Suppressor macrophage treated with lipopolysaccharide for 1 hour (primary cell): ENCODE results near the gene KHSRP.

Experiments used
- DNase-seq, 3 donors: peaks; one replicate each; pipeline ENCODE4 v3.0.0-alpha.2; 2020 to 2022

Gene KHSRP, protein sequence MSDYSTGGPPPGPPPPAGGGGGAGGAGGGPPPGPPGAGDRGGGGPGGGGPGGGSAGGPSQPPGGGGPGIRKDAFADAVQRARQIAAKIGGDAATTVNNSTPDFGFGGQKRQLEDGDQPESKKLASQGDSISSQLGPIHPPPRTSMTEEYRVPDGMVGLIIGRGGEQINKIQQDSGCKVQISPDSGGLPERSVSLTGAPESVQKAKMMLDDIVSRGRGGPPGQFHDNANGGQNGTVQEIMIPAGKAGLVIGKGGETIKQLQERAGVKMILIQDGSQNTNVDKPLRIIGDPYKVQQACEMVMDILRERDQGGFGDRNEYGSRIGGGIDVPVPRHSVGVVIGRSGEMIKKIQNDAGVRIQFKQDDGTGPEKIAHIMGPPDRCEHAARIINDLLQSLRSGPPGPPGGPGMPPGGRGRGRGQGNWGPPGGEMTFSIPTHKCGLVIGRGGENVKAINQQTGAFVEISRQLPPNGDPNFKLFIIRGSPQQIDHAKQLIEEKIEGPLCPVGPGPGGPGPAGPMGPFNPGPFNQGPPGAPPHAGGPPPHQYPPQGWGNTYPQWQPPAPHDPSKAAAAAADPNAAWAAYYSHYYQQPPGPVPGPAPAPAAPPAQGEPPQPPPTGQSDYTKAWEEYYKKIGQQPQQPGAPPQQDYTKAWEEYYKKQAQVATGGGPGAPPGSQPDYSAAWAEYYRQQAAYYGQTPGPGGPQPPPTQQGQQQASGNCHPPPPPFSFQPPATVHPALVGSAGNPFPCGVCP

DNA sequence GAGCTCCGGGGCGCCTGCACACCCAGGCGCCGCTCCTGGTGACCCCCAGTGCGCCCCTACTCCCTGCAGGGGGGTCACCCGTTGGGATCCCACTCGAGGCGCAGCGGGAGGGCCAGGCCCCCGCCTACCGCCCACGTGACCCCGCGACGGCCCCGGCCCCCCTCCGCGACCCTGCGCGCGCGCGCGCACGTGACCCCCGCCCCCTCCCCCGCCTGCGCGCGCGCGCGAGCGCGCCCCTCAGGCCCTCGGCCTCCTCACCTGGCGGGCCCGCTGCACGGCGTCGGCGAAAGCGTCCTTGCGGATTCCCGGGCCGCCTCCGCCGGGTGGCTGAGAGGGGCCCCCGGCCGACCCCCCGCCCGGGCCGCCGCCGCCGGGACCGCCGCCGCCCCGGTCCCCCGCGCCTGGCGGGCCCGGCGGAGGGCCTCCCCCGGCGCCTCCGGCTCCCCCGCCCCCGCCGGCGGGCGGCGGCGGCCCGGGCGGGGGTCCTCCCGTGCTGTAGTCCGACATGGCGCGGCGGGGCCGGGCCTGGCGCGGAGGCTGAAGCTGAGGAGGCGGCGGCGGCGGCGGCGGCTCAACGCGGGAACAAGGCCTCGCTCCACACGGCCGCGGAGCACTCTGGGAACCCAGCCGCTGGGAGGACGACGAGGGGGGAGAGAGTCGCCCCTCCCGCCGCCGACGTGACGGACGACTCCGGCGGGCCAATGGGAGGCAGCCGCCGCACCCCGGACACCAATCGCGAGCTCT, at the start of gene KHSRP:
Gene KHSRP, minus strand, starts transcription at position 617 of the 744 bp plus-strand sequence. Its CDS starts 110 bp downstream, at position 507.
- peak in 2 of 3 donors; percentile 14 to 56 for DNase-seq

DNA sequence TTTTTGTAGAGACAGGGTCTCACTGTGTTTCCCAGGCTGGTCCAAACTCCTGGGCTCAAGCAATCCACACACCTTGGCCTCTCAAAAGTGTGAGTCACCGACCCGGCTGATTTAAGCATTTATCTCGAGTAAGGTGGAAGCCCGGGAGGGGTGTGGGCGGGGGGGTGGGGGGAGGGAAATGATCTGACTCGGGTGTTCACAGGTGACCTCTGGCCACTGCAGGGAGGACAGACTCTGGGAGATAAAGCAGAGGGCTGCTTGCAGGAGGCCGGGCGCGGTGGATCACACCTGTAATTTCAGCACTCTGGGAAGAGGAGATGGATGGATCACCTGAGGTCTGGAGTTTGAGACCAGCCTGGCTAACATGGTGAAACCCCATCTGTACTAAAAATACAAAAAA, 49.0 kb upstream of the KHSRP start:
- DNase-seq = no peak

DNA sequence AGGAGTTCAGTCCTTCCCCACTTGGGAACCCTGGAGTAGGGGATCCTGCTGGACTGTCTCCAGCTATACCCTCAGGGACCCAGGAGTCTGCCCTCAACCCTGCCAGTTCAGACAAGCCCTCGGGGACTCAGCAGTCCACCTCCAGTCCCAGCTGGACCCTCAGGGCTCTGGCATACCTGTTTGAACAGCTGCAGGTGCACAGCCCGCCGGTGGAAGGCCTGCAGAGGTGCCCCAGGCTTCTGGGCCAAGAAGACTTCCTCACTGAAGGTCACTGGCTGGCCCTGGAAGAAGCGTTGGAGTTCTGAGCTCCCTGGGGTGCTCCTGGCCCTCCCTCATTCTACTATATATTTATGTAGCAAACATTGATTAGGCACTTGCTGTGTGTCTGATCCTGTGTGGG, 48.1 kb upstream of the KHSRP start:
- DNase-seq = no peak

DNA sequence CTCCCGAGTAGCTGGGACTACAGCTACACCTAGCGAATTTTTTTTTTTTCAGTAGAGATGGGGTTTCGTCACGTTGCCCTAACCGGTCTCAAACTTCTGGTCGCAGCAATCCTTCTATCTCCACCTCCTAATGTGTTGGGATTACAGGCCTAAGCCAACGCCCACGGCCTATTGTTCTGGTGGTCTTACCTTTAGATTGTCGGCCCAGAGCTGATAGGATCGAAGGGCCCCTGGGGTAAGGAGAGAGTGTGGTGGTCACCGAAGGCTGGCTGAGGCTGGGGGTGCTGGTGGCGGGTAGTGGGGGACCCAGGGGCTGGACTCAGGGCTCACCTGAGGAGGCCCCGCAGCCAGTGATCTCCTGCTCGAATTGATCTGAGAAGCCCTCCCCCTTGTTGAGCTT, 46.5 kb upstream of the KHSRP start:
- no peak for DNase-seq

DNA sequence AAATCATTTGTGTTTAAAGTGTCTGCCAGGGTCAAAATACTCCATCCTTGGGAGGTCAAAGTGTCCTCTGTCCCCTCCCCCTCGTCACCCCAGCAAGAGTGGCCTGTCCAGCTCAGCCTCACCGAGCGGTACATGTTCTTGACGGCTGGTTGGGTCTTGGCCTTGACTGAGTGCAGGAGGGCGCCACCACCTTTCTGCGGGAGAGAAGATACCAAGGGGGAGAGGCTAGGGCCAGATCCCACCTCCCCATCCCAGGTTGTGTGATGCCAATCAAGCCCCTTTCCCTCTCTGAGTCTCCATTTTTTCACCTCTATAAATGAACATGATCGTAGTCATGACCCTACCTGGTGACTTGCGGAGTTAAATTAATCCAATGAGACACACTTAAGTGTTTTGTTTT, 45.6 kb upstream of the KHSRP start:
- no peak for DNase-seq

DNA sequence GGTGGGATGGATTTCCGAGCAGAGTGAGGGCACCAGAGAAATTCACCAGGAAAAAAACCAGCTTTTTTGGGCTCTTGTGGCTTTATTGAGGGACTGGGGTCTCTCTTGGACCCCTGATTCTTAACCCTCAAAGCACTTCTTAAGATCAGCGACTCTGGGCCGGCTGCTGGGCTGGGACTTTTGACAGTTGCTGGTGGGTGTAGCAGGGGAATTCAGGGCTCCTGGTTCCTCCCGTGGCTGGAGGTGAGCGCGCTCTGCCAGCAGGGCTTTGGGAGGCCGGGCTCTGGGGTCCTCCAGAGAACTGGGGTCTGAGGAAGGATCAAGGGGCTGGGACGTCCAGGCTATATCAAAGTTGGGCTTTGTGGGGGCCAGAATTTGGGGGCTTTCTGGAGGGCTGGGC, 42.8 kb upstream of the KHSRP start:
- DNase-seq = no peak

DNA sequence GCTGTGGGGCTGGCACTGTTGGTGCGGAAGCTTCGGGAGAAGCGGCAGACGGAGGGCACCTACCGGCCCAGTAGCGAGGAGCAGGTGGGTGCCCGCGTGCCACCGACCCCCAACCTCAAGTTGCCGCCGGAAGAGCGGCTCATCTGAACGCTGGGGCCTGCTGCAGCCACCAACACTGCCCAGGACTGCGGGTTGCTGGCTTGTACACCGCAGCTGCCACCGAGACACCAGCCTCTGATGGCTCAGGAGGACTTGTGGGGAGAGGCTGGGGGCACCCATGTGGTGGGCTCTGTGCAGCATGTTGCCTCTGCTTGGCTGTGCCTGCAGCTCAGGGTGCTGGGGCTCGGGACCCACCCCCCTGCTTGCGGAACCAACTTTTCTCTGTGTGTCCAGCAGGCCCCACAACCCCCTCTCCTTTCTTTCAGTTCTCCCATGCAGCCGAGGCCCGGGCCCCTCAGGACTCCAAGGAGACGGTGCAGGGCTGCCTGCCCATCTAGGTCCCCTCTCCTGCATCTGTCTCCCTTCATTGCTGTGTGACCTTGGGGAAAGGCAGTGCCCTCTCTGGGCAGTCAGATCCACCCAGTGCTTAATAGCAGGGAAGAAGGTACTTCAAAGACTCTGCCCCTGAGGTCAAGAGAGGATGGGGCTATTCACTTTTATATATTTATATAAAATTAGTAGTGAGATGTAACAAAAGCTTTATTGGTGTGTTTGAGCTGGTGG, 42.1 kb upstream of the KHSRP start:
- no peak for DNase-seq

DNA sequence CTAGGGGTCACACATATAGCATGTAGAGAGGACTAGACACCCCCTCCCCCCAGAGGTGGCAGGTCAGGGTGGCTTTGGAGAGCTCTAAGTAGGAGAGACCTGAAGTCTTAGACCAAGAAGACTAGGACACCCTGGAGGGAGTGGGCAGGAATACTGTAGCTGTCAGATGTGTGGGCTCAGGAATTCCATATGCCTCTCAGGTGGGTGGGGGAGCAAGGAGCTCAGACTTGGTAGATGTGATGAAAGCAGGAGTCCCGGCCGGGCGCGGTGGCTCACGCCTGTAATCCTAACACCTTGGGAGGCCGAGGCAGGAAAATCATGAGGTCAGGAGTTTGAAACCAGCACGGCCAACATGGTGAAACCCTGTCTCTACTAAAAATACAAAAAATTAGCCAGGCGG, 41.1 kb upstream of the KHSRP start:
- no peak for DNase-seq

DNA sequence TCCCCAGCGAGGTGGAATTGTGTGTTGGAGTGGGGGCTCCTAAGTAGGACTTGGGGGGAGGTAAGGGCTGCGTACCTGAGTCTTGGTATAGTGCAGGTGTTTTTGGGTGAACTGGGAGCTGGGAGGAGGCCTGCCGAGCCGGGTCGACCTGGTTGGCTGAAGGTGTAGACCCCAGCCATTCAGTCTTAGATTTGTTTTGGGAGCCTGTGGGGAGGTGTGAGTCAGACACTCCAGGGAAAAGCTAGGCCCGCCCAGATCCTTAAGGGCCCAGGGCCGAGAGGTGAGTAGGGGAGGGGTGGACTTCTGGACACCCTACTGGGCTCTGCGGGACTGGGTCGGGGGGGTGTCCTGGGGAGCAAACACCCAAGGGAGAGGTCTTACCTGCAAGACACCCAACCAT, 40.4 kb upstream of the KHSRP start:
- no peak for DNase-seq

DNA sequence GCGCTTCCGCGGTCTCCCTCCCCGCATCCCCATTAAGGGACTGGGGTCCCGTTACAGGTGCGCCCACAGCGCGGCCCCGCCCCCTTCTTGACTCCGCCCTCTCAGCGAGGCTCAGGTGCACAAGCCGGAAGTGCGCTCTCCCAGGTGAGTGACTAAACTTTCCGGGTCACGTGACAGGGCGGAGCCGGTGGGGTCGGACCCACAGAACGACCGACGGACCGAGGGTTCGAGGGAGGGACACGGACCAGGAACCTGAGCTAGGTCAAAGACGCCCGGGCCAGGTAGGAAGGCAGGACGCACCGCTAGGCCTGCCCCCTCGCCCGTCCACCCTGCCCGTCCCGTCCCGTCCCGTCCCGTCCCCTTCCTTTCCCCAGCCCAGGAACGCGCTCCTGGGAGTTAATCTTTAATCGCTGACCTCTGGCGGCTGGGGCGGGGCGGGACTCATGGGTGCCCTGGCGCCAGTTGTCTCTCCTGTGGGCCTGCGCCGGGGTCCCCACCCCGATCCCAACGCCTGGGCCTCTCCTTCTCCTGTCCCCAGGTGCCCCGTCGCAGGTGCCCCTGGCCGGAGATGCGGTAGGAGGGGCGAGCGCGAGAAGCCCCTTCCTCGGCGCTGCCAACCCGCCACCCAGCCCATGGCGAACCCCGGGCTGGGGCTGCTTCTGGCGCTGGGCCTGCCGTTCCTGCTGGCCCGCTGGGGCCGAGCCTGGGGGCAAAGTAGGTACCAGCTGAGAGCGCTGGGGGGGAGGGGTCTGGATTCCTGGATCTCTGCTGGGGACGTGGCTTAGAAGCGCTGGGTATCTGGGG, 39.7 kb upstream of the KHSRP start, which contains the start of gene CRB3:
Gene CRB3, plus strand, starts transcription at position 202 of the 804 bp plus-strand sequence. Its CDS starts 431 bp downstream, at position 633.
- DNase-seq = no peak

DNA sequence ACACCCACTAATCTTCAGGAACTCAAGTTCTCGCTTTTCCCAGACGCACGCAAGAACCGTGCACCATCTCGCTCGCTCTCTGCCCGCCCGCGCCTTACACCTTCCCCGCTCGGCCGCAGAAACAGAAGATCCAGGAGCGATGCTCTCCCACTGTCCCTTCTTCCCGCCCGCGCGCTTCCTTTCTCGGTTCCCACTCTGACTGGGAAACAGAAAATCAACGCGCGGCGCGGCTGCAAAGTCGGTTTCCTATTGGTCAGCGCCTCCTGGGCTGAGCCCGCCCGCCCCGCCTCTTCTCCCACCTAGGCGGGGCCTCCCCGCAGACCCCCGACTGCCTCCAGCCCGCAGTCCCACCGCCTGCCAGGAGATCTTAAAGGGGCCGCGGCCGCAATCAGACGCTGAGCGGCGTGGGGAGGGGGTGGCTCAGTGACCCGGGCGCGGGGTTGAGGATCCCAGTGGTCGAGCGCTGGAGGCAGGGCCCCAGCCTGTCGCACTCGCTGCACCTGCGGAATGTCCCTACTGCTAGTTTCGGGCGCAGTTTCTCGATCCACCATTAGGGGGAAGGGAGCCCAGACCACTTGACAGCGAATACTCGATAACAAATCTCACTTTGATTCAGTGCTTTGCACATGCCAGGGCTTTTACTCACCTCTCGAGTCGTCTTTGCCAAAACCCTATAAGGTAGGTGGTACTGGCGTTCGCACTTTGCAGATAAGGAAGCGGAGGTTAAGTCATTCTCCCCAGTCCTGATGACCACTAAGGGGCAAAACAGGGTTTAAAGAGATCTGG, 35.7 kb upstream of the KHSRP start:
- DNase-seq = peak; percentile 93 to 96 (median 94)

DNA sequence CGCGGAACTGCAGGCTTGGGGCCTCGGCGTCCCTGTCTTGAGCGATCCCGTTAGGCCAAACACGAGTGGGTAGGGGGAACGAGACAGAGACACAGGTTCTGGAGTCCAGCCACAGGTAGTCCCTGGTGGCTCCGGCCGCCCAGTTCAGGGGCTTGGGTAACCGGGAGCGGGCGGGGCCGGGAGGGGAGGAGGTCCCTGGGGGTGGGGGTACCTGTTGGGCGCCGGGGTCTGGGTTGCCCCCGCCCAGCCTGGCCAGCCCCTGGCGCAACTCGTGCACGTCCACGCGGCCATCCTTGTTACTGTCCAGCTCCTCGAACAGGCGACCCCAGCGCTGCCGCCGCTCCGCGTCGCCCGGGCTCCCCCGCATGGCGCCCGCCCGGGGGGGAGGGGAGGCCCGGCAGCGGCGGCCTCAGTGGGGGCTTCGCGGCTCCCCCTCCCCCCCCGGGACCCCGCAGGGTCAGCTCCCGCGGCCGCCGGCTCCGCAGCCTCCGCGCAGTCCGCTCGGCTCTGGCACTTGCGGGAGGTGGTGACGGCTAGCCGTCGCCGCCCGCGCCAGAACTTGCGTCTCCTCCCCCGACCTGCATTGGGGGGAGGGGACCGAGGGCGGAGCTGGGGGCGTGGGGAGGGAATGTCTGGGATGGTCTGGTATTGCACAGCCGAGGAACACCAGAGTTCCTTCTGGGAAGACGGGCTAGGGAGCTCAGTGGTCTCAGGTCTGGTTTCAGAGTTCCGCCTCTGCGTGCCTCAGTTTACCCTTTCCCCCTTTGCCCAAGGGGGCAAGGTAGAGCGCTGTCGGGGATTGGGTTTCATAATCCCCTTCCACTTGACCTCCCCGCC, 34.9 kb upstream of the KHSRP start, which contains the start of gene SLC25A23:
Gene SLC25A23, minus strand, starts transcription at position 531 of the 837 bp plus-strand sequence. Its CDS starts 164 bp downstream, at position 367.
- DNase-seq = peak; percentile 39 to 68 (median 47)

DNA sequence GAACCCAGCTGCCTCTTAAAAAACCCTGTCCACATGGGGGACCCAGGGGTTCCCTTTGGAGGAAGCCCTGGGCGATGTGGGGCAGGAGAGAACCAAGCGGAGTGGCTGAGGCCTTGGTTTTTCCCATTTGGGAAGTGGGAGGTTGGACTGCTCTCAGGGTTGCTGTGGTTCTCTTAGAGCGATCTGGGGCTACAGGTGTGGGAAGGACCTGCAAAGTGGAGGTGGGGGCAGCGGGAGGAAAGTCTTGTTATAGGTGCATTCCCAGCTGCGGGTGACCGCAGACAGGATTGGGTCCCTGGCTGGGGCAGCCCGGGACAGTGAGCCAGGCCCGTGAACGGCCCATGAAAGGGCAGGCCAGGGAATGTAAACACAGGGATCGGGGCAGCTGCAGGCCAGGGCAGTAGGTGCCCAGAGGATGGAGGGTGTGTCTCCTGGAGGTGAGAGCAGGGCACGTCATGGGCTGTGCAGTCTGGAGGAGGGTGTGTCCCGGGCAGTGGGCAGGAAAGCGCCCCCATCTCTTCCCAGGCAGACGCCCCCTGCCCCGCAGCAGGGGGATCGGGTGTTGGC, 34.2 kb upstream of the KHSRP start:
- DNase-seq = no peak

DNA sequence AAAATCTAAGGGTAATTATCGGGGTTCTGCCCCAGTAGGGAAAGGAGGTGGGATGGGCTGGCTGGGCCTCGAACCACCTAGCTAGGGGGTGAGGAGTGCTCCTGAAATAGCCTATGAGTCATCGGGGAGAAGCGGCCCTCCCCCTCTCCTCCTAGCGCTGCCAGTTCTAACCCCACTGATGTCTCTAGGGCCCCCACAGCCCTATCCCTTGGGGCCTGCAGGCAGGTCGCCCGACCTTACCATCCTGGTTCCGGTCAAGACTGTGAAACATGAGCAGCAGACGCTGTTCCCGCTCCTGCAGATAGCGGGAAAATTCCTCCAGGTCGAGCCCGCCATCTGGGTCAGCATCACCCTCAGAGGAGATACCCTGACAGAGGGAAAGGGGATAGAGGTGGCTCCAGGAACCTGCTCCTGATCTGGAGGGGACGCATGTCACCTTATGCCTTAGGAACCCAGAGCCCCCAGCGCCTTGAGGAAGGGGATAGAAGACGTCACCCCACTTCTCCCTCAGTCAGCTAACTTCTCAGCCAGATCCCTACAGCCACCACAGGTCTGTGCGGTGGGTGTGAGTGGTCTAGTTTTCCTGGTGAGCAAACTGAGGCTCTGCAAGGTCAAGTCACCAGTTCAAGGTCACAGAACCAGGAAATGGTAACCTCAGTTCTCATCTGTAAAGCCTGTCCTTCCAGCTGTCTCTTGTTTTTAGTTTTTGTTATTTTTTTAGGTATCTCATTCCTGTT, 33.5 kb upstream of the KHSRP start:
- DNase-seq = no peak

DNA sequence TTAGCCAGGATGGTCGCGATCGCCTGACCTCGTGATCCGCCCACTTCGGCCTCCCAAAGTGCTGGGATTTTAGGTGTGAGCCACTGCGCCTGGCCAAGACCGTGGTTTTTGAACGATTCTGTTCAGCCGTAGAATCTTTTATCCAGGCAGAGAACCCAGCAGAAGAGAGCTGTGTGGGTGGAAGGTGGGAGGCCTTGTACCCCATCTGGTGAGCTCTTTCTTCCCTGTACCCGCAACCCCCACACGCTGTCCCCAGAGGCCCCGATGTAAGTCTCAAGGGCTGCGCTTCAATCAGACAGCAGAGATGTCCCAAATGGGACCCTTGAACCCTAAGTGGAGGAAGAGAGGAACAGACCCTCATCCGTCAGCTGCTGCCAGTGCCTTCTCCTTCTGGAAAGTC, 31.3 kb upstream of the KHSRP start:
- no peak for DNase-seq

DNA sequence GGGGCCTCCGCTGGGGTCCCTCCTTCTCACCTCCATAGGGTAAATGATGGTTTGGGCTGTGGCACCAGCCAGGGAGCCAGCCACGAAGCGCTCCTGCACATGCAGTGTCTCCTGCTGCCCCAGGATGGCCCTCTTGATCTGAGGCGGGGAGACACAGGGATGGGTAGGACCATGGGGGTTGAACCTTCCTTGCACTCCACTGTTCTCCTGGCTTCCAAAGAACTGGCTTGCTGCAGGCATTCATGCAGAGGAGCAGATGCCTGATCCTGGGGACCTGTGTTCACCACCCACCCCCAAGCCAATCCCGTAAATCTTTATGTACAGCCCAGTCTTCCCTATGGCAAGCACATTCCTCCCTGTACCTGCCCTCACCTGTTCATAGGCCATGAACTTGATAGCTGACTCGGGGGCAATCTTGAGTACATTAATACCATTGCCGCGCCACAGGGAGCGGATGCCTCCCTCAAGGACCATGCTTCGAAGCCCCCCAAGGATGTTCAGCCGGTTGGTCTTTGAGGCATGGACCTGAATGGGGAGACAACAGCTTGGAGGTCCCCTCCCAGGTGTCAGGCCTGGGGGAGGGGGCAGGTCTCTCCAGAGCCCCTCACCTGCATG, 29.4 kb upstream of the KHSRP start:
- no peak for DNase-seq

DNA sequence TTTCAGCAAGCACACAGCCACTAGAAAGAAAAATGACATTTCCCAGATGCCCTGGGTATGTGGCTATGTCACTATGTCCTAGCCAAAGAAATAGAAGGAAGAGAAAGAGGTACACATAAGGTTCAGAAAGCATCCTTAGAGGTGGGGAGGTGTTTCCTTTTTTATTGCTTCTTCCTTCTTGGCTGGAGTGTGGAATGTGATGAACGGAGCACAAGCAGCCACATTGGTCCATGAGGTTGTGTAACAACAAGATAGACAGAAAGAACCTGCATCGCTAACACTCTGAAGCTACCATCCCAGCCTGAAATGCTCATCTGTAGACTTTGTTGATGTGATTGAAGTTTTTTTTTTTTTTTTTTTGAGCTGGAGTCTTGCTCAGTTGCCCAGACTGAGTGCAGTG, 28.3 kb upstream of the KHSRP start:
- no peak for DNase-seq

DNA sequence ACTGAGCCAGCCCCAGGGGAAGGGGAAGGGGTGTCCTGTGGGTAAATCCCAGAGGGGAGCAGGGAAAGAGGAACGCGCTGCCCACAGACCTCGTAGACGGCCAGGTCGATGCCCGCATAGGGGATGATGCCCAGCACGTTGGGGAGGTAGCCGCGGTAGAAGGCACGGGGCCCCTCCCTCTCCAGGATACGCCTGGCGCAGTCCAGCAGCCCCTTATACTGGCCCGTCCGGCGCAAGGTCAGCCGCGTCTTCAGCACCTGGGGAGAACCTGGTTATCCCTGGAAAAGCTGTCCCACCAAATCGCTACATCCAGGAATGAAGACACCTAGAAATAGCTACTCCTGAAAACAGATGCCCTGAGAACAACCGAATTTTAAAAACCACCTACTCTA, 27.6 kb upstream of the KHSRP start:
- no peak for DNase-seq
